ENCODE measurements around the gene C2orf92. TPM values are rescaled to one million over a fixed set of nuclear protein-coding genes. Genes with fewer than 3 reads are reported as not detected.

The C2orf92 gene
- total RNA-seq, 2 experiments from 2014 or later, result 5.9 to 11.2 TPM

- H2AFZ ChIP-seq (ENCODE audit: low read length), result no peak overlapping the region
- intact Hi-C loops (cut with micrococcal nuclease; ENCODE audit: unreplicated experiment), result no loop called here
- no peak for DNase-seq (ENCODE audit: low spot score)
- no peaks in the 10 kb centered on the region for H3K79me2 ChIP-seq (ENCODE audit: insufficient read depth, low read depth, low read length)
- no peaks in the 10 kb centered on the region for H3K9me3 ChIP-seq (ENCODE audit: low read length)
- no peak overlapping the region for H3K4me3 ChIP-seq (ENCODE audit: low read depth, low read length, poor library complexity, severe bottlenecking)
- H3K9me2 ChIP-seq (ENCODE audit: insufficient read depth, low read length), result no peaks in the 10 kb centered on the region
- BruUV-seq (replicated peaks), result no TSS peak
- H3K36me3 ChIP-seq (ENCODE audit: insufficient read depth, low read length), result peaks cover 14% of the 10 kb centered on the region; the same call in 1 of the 2 replicates
- H3K4me2 ChIP-seq (ENCODE audit: low read length), result no peak overlapping the region
- TF ChIP-seq EZH2phosphoT487 (IDR thresholded peaks at IDR 0.05; ENCODE audit: borderline replicate concordance, low read depth, low read length), result no peak
- TF ChIP-seq CTCF (conservative IDR thresholded peaks at IDR 0.05; ENCODE audit: low read length), result no peak
- POLR2A ChIA-PET, result no interaction called here
- no peaks in the 10 kb centered on the region for H3K4me1 ChIP-seq (ENCODE audit: insufficient read depth, low read length, poor library complexity, severe bottlenecking)
- no peaks in the 10 kb centered on the region for H4K20me1 ChIP-seq (ENCODE audit: insufficient read depth, low read length)
- CTCF ChIA-PET (ENCODE audit: unreplicated experiment), result interaction anchor here (0.6 kb wide), 1 partner anchor 52 kb away, joined by 3 read pairs; no protein-coding TSS in a partner anchor
- H3K27ac ChIP-seq (ENCODE audit: low read depth, low read length, poor library complexity, severe bottlenecking), result no peak overlapping the region
These were observed 82.2 kb downstream of the C2orf92 start for GRCh38 chr2:97751752-97752151.

Small RNA genes within 50 kb of the gene (small RNA-seq; reads per million reads assigned to genes)
- 0.36 reads per million for gene RNU4-8P

Other genes starting within 250 kb of the C2orf92 start
- 84.9 and 132 TPM in 2 replicates for gene ANKRD36B, start 79.8 kb upstream of the C2orf92 start, total RNA-seq (2014; rRNA removed; shearing (Covaris generic))
- gene ANKRD36B, start 79.8 kb upstream of the C2orf92 start, total RNA-seq (2022), result 59.6 and 70.4 TPM in 2 replicates
- 237 and 276 TPM in 2 replicates for gene COX5B, start 23.7 kb upstream of the C2orf92 start, total RNA-seq (2014; rRNA removed; shearing (Covaris generic))
- gene COX5B, start 23.7 kb upstream of the C2orf92 start, total RNA-seq (2022), result 156 and 171 TPM in 2 replicates
- gene ACTR1B, start 5.7 kb upstream of the C2orf92 start, total RNA-seq (2014; rRNA removed; shearing (Covaris generic)), result 67.8 and 71.2 TPM in 2 replicates
- gene ACTR1B, start 5.7 kb upstream of the C2orf92 start, total RNA-seq (2022), result 68.2 and 69.7 TPM in 2 replicates
- gene ZAP70, start 43.9 kb downstream of the C2orf92 start, total RNA-seq (2014; rRNA removed; shearing (Covaris generic)), result 56.9 and 57.9 TPM in 2 replicates
- gene ZAP70, start 43.9 kb downstream of the C2orf92 start, total RNA-seq (2022), result 39.8 and 40.8 TPM in 2 replicates